NCI-H748 (cell line): Measurements from ENCODE around the gene FBXO30.

ENCODE experiments used
- DNase-seq: peaks from one replicate; lab custom pipeline; 2025; ENCODE audit not compliant: unreplicated experiment; lab: John Stamatoyannopoulos, UW

FBXO30 gene, protein sequence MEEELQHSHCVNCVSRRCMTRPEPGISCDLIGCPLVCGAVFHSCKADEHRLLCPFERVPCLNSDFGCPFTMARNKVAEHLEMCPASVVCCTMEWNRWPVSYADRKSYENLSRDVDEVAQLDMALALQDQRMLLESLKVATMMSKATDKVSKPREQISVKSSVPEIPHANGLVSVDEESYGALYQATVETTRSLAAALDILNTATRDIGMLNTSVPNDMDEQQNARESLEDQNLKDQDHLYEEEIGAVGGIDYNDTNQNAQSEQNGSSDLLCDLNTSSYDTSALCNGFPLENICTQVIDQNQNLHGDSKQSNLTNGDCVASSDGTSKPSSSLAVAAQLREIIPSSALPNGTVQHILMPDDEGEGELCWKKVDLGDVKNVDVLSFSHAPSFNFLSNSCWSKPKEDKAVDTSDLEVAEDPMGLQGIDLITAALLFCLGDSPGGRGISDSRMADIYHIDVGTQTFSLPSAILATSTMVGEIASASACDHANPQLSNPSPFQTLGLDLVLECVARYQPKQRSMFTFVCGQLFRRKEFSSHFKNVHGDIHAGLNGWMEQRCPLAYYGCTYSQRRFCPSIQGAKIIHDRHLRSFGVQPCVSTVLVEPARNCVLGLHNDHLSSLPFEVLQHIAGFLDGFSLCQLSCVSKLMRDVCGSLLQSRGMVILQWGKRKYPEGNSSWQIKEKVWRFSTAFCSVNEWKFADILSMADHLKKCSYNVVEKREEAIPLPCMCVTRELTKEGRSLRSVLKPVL

DNA sequence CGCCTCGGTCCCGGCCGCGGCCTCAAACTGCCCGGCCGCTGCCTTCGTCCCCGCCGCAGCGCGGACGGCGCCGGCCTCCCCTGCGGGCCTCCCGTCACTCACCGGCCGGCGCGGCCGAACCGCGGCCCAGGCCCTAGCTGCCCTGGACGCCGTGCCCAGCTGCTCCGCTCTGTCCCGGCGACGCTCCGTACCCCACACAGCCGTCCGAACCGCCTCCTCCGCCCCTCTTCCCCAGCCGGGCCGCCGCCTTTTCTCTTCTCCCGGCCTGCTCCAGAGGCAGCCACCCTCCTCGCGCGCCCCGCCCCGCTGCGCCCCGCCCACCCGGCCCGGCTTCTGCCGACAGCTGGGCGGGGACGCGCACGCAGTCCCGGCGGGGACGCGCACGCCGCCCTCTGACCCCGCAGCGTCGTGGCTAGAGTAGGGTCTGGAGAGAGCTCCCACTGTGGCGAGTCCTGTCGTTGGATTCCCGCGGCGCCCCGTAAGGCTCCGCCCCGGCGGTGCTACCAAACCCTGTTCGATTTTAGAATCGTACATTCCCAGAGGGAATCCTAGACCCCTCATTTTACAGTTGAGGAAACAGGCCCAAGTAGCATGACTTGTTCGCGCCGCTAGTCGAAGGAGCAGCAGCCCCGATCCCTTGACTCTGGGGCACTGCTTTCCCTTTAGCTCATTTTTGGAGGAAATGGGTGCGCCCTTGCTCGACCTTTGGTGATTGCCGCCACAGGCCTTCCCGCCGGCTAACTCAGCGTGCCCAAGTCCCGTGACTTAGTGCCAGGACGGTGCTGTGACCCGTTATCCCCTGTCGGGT is at the start of gene FBXO30:
FBXO30 (minus strand) TSS at position 295 of the 808 bp plus-strand sequence. CDS start 8,390 bp downstream, outside the sequence.
- peak; percentile 90 for DNase-seq

DNA sequence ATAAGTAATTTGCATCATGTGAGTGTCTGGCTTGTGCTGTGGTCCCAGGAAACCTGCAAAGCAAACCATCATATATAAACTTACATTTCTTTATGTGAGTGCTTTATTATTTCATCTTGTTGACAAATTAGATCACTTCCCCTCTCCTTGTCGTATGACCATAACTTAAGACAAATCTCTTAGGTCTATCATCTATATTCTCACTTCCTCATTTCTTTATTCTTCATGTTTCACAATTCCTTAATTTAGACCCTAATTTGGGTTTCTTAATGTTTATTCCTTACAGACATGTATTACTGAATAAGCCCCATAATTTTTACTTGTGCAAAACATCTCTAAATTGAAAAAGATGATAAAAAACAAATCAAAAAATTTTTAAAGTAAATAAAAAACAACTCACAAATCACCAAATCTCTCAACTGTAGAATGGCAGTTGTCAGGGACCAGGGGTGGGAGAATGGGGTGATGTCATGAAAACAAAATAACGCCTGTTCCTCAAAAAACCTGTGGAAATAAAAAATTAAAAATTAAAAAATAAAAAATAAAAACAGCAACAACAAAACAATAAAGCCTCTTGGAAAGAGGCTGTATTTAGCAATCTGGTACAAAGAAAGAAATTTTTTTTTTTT is 49.5 kb upstream of the FBXO30 start:
- DNase-seq, result no peak

DNA sequence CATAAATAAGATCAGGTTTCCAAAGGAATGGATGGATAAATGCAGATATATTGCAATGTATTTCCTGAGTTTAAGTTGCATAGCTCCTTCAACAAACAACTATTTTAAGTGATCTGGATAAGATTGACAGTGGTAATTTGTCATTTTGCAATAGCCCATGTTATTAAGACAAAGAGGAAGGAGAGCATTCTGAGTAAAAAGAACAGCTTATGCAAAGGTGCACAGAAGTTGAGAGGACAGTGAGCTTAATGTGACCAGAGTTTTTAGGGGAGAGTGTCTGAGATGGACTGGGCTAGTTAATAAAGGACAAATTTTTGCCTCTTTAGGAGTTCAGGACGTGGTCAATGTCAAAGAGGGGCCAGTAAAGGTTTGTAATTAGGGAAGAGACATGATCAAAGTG is 48.8 kb upstream of the FBXO30 start:
- DNase-seq, result no peak

DNA sequence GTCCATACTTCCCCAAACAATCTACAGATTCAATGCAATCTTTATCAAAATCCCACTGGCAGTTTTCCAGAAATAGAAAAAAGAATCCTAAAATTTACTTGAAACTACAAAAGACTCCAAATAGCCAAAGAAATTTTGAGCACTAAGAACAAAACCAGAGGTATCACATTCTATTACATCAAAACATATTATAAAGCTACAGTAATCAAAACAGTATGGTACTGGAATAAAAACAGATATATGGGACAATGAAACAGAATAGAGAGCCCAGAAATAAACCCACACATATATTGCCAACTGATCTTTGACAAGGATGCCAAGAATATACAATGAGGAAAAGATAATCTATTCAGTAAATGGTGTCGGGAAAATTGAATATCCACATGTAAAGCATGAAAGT is 46.0 kb upstream of the FBXO30 start:
- no peak for DNase-seq

DNA sequence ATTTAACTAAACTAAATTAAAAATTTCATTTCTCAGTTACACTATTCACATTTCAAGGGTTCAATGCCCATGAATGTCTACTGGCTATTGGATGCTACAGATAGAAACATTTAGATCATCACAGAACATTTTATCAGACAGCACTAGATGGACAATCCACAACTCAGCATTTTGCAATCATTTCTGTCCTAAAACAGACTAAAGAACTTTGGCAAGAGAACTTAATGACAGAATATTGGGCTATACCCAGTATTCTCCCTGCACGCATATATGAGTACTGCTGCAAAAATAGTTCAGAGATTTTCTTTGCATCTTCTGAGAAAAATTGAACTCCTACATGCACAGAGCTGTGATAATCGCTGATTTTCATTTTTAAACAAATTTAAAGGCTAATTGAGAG is 36.1 kb upstream of the FBXO30 start:
- DNase-seq, result no peak

DNA sequence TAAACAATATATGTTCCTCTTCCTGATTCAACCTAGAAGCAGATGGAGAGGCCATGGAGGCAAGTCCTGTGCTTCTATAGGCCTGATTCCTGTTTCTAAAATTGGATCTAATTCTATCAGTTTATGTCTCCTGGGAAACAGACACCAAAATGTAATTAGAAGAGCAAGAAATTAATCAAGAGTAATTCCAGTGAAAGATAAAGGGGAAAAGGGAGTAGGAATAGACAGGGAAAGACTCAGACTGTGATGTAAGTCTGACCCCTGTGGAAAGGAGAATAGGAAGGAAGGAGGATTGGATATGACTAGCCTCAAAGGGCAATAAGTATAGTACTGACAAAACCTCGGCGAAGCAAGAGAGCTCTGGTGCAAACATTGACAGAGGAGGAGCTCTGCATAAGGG is 33.9 kb upstream of the FBXO30 start:
- no peak for DNase-seq

DNA sequence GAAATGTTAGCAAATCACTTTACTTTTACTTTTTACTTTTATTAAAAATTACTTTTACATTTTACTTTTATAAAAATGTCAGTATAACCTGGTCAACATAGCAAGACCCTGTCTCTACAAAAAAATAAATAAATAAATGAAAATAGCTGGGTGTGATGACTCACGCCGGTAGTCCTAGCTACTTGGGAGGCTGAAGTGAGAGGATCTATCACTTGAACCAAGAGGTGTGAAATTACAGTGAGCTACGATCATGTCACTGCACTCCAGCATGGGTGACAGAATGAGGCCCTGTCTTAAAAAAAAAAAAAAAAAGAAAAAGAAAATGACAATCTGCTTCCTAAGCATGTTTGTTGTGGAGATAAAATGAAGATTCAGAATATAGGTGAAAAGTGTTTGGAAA is 31.0 kb upstream of the FBXO30 start:
- no peak for DNase-seq

- no peak for DNase-seq
Observed at GRCh38 chr6:145844933-145845540, 30.4 kb upstream of the FBXO30 start.

GRCh38 chr6:145842693-145843546 is 28.3 kb upstream of the FBXO30 start:
- DNase-seq, result no peak

DNA sequence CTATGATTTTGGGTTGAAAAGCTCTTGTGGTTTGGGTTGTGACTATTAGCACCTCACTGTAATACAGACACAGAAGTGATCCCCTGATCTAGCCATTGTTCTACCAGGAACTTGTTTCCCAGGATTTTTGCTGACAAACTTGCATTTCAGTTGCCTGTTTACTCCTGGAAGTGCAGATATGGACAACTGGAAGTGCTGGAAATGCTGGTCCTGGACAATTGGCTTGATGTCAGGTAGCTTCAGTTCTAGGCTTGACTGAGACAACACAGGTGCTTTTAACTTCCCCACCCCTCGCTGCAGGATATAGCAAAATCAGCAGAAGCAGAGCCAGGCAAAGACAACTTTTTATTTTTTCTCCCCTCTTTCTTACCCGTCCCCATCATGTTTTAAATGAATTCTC is 27.1 kb upstream of the FBXO30 start:
- no peak for DNase-seq

GRCh38 chr6:145839653-145840052 is 25.1 kb upstream of the FBXO30 start:
- no peak for DNase-seq

- DNase-seq, result no peak
Observed at GRCh38 chr6:145838305-145838704, 23.7 kb upstream of the FBXO30 start.

DNA sequence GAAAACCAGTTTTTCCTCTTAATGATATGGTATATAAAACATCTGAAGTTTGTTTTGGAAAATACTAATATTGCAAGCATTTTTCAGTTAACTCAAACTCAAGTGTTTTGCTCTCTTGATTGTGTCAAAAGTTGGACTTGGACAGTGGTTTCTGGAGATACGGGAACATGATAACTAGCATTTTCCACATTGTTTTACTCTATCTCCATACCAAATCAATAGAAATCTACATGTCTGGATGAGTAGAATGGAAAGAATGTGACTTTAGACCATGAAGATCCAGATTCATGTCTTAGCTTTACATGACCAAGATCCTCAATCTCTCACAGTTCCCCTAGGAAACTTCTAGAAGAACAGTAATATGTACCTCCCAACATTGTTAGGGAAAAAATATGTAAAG is 22.2 kb upstream of the FBXO30 start:
- no peak for DNase-seq

- no peak for DNase-seq
Observed at GRCh38 chr6:145836170-145836569, 21.6 kb upstream of the FBXO30 start.

GRCh38 chr6:145830612-145831011 is 16.0 kb upstream of the FBXO30 start:
- no peak for DNase-seq

GRCh38 chr6:145829950-145830349 is 15.4 kb upstream of the FBXO30 start:
- DNase-seq, result no peak

DNA sequence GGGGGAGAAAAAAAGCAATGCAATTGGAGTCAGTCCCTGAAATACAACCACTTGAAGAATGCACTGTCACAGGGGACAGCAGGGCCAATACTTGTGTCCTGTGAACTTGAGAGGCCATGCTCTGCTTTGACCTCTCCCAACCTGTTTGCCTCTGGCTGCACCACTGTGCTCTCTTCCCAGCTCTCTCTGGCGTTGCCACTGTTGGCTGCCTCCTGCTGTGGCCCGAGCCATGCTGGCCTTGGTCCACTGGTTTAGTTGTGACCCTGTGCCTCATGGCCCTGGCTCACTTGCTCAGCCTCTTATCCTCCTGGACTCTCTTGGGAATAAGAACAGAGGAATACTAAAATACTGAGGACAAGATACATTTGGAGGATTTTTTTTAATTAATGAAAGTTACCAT is 14.5 kb upstream of the FBXO30 start:
- DNase-seq, result no peak

GRCh38 chr6:145824344-145824743 is 9.7 kb upstream of the FBXO30 start:
- no peak for DNase-seq

- no peak for DNase-seq
Observed at GRCh38 chr6:145823328-145823944, 8.8 kb upstream of the FBXO30 start.
